Kidney tubule cell (primary cell): ENCODE results near the gene KRT33B.

Source experiments
- DNase-seq: peaks from one replicate; pipeline ENCODE4 v3.0.0-alpha.2; 2018; ENCODE audit warnings: low spot score

KRT33B gene

GRCh38 chr17:41325126-41325525, 44.5 kb downstream of the KRT33B start:
- DNase-seq, result no peak

- DNase-seq, result peak; percentile 57
Measured at GRCh38 chr17:41324180-41325075, 45.2 kb downstream of the KRT33B start.

- no peak for DNase-seq
Measured at GRCh38 chr17:41322903-41323895, 46.4 kb downstream of the KRT33B start.

DNA sequence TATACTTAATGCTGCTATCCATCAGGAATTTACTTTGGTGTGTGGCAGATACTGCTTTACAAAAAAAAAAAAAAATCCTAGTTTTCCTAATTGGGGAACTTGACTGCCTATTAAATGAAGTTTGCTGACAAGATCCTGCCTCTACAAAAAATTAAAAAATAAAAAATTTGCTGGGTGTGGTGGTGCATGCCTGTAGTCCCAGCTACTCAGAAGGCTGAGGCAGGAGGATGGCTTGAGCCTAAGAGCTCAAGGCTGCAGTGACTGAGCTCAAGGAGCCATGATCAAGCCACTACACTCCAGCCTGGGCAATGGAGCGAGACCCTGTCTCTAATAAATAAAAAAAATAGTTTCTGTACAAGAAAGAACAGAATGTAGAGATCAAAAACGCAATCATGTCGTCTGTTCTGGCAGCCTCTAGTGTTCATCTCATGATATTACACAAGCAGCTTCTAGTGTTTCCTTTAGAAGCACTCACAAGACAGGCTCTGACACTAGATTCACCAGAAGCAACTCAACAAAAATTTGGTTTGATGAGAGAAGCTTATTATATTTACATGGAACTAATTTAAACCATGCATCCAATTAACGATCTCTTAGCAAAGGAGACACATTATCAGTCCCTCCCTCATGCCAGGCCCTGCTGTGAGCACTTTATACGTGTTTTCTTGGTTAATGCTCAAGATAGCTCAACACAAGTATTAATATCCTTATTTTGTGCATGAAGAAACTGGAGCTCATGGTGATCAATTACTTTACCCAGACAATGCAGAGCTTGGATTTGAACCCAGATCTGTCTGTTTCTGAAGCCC, 47.3 kb downstream of the KRT33B start:
- DNase-seq, result peak; percentile 83

DNA sequence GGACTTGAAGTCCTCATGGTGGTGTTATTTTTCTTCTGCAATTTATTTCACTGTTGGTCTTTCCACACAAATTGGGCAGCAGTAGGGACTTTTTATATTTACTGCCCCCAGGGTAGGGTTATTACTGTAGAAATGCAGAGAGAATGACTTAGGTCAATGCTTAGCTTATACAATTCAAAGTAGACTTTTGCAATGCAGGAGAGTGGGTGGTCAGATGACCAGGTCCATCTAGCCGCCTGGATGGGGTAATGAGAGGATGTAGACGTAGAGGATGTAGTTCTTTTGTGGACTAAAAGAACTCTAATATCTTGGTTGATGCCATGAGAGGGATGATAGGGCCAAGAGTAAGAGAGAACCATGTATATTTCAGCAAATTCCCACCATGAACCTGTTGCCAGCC, 51.4 kb downstream of the KRT33B start:
- DNase-seq, result no peak

DNA sequence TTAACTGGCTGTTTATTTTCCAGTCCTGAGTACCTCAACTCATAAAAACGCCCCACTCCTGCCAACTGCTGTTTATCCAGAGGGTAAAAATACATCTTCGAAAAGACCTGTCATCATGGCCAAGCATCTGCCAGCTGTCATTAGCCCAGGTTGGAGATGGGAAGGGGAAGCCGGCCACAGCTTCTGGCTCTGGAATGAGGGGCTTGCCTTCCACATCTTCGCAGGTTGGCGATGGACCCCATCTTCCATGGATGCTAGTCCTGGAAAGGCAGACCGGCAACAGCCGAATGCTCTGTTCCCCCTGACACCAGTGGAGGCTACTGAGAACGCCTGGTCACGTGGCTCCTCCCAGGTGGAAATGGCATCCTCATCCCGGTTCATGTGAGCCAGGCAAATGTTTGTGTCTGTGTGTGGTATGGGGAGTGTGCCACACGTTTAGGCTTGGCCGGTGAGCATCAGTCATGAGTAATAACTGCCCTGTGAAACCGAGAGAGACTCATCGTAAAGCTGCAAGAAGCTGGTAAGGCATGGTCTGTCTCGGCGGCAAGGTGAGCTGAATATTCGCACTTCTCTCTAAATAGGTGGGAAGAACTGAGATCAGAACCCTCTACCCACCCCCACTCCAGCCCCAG, 53.7 kb downstream of the KRT33B start:
- DNase-seq, result peak; percentile 67

GRCh38 chr17:41315204-41315794, 54.3 kb downstream of the KRT33B start, which contains the start of gene KRTAP17-1:
TSS of gene KRTAP17-1 (minus strand) at chr17:41315710. CDS start at chr17:41315650, 60 bp downstream.
- no peak for DNase-seq
